ENCODE data around the gene LRIF1.
"Not testable (repeated sequence)": the region's sequence is repeated elsewhere in the genome, so short reads cannot be mapped to it uniquely, and the experiment has no call there.

Gene LRIF1, protein sequence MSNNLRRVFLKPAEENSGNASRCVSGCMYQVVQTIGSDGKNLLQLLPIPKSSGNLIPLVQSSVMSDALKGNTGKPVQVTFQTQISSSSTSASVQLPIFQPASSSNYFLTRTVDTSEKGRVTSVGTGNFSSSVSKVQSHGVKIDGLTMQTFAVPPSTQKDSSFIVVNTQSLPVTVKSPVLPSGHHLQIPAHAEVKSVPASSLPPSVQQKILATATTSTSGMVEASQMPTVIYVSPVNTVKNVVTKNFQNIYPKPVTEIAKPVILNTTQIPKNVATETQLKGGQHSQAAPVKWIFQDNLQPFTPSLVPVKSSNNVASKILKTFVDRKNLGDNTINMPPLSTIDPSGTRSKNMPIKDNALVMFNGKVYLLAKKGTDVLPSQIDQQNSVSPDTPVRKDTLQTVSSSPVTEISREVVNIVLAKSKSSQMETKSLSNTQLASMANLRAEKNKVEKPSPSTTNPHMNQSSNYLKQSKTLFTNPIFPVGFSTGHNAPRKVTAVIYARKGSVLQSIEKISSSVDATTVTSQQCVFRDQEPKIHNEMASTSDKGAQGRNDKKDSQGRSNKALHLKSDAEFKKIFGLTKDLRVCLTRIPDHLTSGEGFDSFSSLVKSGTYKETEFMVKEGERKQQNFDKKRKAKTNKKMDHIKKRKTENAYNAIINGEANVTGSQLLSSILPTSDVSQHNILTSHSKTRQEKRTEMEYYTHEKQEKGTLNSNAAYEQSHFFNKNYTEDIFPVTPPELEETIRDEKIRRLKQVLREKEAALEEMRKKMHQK

DNA sequence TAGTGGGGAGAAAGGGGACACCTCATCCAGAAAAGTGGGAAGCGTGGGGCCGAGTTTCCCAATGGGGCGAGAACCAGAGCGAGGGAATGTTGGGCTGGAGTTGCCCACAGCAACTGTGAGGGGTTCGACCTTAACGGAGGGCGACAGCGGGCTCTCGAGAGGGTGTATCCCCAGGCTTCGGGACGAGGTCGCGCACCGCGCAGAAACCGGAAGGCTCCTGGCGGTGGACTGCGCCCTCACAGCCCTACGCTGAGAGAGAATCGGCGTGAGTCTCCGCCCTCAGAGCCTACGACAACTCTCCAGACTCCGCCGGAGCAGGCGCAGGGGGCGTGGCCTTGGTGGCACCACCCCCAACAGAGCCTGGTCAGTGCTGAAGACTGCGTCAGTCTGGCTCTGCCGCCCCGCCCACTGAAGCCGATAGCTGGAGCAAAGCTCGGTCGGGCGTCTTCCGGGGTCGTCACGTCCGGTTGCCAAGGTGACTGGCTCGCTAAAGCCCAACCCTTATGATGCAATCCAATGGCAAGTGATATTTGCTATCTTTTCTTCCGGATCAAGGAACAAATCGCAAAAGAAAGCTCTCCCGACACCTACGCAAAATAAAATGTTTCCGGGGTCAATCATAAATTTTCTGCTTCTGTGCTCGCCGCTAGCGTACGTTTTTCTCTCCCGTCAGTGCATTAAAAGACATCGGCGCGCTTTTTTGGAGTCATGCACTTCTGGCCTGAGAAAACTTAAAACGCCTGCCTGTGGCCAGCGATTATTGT, at the start of gene LRIF1:
Gene LRIF1, minus strand, starts transcription at position 232 of the 764 bp plus-strand sequence. CDS start 234 bp downstream, outside the sequence.
- peak; percentile 98 to 99 for DNase-seq (ENCODE audit: low read depth in 2 of 2)

DNA sequence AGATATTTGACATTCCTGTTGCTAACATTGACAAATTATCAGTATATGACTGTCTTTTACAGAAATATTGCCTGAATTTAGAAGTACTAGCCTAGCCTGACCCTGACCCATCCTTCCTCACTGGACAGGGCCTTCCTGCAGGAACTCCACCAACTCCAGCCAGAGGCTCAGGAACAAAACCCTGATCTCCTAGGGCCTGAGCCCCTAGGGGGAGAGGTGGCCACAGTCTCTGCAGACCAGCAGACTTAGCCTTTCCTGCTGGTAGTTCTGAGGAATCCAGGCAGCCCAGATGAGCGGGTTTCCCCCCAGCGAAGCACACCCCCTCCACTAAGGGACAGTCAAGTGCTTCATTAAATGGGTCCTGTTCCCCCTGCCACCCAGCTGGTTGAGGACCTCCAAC, 44.3 kb upstream of the LRIF1 start:
- no peak for DNase-seq (ENCODE audit: low read depth in 2 of 2)

DNA sequence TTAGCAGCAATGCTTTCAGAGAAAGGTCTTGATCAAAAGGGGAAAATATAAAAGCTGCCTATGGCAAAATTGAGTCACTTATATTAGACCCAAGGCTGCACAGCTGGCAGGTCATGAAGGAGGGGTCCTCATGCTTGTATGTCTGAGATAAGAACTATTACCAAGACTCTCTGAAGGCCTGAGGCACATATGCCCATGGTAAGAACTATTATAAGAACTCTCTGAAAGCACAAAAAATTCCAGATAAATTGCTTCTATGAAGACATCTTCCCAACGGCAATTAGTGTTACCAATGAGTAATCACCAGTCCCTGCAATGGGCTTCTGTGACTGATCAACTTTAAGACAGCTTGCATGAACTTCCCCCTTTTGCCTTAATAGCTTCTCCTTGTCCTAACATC, 42.8 kb upstream of the LRIF1 start:
- no peak for DNase-seq (ENCODE audit: low read depth in 2 of 2)

DNA sequence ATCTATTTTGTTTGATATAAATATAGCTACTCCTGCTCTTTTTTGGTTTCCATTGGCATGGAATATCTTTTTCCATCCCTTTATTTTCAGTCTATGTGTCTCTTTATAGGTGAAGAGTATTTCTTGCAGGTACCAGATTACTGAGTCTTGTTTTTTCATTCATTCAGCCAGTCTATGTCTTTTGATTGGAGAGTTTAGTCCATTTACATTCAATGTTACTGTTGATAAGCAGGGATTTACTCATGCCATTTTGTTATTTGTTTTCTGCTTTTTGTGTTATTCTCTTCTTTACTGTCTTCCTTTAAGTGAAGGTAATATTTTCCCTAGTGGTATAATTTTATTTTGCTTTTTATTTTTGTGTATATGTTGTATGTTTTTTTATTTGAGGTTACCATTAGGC, 35.9 kb upstream of the LRIF1 start:
- not testable (repeated sequence) for DNase-seq (ENCODE audit: low read depth in 2 of 2)

DNA sequence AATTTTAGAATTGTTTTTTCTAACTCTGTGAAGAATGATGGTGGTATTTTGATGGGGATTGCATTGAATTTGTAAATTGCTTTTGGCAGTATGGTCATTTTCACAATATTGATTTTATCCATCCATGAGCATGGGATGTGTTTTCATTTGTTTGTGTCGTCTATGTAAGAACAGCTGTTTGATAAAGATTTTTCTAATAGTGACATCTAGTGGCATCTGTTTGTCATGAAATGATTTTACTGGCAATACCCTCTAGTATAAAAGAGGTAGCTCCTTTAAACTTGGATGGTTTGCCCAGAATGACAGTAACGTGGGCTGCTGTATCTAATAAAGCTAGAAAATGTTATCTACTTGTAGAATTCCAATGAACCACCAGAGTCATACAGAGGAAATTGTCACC, 28.6 kb upstream of the LRIF1 start:
- not testable (repeated sequence) for DNase-seq (ENCODE audit: low read depth in 2 of 2)

DNA sequence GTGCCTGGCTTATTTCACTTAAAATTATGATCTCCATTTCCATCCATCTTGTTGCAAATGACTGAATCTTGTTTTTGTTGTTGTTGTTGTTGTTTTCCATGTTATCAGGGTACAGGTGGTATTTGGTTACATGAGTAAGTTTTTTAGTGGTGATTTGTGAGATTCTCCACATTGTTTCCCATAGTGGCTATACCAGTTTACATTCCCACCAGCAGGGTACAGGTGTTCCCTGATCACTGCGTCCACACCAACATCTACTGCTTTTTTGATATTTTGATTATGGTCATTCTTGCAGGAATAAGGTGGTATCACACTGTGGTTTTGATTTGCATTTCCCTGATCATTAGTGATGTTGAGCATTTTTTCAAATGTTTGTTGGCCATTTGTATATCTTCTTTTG, 27.6 kb upstream of the LRIF1 start:
- DNase-seq (ENCODE audit: low read depth in 2 of 2): not testable (repeated sequence)

DNA sequence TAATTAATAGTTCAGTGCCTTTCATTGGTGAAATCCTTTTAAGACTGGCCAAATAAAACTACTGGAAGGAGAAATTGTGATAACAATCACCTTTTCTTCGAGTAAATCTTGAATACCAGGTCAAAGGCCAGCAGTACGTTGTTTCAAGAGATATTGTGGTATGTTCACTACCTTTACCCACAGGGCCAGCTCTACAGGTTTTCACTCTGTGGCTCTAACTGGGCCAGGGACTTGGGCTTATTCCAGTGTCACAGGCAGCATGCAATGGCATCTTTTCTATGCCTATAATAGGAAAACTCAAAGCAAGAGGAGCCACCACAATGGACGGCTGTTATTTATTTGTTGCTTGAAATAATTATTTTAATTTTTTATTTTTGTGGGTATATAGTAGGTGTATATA, 26.8 kb upstream of the LRIF1 start:
- no peak for DNase-seq (ENCODE audit: low read depth in 2 of 2)

DNA sequence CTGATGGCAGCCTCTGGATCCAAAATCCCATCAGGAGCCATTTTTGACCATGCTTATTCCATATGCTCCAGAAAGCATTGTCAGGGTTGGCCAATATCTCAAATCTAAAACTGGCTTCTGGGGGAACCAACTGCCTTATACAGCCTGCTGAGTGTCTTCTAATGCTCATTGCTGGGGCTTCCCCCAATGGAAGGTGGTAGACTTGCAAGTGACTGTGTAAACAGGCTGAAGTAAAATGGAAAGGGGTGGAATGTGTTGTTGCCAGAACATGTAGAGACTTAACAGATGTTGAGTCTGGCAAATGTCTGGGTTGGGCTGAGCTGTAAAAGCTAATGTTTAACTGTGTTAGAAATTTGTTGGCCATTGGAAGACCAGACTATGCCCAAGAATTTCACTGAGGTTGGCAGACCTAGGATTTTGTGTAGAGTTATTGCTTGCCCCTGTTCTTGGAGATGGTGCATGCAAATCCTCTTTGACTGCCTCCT, 22.7 kb upstream of the LRIF1 start:
- DNase-seq (ENCODE audit: low read depth in 2 of 2): no peak

DNA sequence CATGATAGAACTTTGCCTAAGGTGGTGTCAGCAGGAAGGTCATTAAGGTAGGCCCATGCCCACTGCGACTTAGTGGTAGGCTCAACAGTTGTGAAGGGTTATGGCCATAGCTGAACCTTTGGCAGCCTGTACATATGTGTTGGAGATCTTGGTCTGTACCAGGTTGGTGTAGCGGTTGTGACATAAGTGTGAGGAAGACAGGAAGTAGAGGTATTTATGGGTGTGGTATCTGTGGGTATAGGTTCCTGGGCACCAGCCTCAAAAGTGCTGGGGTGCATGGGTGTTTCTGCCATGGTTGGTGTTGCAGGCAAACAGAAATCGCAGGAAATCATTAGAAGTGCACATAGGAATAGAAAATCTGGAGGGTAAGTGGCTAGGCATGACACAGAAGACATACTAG, 18.6 kb upstream of the LRIF1 start:
- no peak for DNase-seq (ENCODE audit: low read depth in 2 of 2)

DNA sequence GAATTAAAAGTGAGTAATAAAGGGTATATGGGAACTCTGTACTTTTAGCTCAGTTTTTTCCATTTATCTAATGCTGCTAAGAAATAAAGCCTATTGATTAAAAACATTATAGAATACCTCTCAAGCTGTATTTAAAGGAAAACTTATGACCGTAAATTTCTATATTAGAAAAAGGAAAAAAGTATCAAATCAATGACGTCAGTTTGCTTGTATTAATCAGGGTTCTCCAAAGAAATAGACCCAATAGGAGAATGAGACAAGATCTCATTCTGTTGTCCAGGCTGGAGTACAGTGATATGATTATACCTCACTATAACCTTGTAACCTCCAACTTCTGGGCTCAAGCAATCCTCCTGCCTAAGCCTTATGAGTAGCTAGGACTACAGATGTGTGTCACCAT, 15.4 kb upstream of the LRIF1 start:
- DNase-seq (ENCODE audit: low read depth in 2 of 2): no peak

DNA sequence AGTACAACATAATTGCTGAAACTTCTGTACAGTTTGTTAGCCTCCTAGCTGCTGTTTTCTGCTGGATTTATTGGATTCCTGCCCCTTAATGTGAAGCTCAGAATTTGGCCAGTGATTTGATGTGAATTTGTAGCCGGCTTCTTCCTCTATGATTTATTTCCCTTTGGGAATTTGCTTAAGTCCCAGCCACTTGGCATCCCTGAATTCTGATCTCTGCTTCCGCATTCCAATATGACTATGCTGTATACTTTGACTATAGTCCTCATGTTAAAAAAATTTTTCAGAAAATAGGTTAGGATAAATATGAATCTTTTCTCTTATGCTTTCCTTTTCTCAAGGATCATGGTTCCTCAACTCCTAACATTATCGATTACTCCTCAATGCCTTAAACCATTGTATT, 12.4 kb upstream of the LRIF1 start:
- DNase-seq (ENCODE audit: low read depth in 2 of 2): no peak

DNA sequence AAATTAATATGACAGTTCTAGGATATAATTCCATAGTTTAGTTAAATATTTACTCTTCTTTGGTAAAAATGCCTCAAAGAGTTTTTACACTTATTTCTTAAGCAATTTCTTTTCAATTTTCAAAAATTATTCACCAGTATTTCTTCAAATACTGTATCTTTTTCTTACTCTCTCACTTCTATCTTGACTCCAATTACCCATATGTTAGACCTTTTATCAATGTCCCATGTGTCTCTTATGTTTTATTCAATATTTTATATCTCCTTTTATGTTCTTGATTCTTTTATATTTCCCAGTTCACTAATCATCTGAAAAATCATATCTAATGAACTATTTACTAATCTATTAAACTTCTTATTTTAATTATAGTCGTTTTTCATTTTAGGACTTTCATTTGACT, 11.5 kb upstream of the LRIF1 start:
- DNase-seq (ENCODE audit: low read depth in 2 of 2): no peak

DNA sequence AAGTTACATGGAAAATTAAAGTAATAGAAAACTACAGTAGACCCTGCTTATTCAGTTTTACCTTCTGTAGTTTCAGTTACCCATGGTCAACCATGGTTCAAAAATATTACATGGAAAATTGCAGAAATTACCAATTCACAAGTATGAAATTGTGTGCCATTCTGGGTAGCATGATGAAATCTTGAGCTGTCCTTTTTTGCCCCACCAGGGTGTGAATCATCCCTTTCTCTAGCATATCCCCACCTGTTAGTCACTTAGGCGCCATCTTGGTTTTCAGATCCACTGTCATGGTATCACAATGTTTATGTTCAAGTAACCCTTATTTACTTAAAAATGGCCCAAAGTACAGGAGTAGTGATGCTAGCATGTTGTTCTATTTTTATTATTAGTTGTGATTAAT, 3.5 kb upstream of the LRIF1 start:
- no peak for DNase-seq (ENCODE audit: low read depth in 2 of 2)

DNA sequence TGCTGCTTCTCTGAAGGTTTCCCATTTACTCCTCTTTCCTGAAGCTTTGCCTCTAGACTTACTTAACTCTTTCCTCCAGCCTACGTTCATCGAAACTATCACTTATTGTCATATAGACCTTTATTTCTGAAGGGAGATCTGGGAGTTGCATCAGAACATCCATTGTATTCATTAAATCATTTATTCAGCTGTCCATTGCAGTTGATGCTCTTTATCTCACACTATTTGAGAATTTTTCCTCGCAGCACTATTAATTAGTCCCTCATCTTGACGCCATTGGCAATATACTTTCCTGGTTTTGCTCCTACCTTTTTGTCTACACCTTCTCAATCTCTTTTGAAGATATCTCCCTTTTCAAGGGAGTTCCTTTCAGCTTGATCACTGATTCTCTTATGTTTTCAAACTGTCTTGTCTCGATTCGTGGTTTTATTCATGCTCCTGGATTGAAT, 757 bp upstream of the LRIF1 start:
- DNase-seq (ENCODE audit: low read depth in 2 of 2): no peak

DNA sequence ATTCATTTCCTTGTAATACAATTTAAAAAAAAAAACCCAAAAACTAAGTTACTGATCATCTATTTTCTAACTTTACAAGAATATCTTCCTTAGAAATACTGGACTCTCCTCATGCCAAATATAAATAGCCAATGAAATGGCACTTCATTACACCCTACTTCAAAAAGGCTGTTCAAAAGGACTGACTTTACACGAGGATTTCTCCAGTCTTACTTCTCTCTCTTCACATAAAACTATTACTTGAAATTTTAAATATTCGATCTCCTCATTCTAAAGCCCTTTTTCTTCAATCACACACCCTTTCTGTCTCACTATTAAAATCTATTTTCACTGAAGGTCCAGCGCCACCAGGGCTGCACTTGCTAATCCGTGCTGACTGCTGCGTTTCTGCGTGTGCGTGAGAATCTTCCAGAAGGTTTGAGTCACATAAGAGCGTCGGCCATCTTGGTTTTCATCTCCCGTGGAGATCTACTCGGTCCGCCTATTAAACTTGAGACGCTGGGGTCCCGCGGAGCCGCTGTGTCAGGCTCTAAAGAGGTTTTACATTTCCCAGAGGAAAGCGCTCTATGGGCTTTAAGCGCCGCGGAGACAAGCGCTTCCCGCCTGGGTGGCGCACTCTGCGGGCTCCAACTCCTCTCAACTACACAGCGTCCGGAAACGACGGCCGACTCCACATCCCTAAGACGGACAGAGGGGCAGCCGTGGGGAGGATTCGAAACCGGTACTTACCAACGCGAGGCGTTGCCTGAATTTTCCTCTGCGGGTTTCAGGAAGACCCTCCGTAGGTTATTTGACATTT, 631 bp downstream of the LRIF1 start:
- DNase-seq (ENCODE audit: low read depth in 2 of 2): peak; percentile 13 to 21

DNA sequence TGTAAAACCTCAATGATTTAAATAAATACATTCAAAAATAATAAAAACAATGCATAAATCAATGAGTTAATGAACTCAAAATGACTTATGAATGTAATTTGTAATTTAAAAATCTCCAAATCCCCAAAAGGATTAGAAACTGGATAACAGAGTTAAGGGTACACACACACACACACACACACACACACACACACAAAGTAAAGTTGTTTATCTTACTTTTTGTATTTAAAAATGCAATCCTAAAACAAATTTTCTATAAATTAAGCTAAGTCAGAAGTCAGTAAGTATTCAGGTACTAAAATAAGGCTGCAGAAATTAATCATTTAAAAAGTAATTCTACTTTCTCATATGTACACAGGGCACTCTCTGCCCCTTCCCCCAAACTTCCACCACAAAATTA, 1.8 kb downstream of the LRIF1 start:
- no peak for DNase-seq (ENCODE audit: low read depth in 2 of 2)

DNA sequence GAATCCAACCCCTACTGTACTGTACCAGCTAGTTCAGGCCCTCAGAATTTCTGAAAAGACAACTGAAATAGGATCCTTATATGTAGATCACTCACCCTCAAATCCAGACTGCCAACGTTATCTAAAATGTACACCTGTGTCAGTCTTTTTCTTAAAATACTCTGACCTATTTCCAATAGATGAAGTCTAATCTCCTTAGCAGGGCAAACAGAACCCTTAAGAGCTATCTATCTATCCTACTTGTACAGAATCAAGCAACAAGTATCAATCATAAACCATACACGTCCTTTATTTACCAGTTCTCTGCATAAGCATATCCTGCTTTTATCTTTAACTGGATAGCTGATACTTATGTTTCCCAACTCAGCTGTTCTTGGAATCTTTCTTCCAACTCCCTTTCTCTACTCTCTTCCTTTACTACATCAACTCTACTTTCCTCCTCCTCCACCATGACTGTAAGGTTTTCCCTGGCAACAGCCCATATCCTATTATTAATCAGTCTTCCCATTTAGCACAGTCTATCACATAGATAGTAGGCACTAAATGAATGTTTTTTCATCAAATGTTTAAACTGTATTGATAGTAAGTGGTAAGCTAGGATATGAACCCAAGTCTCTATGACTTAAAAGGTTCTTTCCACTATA, 2.8 kb downstream of the LRIF1 start:
- no peak for DNase-seq (ENCODE audit: low read depth in 2 of 2)

DNA sequence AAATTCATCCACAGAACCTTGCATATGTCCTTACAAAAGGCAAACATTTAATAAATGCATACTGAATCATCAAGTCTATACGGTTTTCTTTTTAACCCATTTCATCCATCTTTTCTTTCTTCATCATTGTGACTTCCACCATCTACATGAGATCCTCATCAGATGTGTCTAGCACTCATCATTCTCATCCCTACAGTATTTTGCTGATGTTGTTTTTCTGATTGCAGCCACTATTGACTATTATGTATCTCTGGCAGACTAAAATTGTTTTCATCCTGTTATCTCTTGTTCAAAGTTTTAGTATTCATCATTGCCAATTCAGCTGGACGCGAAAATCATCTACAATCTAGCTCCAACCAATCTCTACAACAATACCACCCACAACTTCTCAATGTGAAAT, 5.9 kb downstream of the LRIF1 start:
- DNase-seq (ENCODE audit: low read depth in 2 of 2): no peak

DNA sequence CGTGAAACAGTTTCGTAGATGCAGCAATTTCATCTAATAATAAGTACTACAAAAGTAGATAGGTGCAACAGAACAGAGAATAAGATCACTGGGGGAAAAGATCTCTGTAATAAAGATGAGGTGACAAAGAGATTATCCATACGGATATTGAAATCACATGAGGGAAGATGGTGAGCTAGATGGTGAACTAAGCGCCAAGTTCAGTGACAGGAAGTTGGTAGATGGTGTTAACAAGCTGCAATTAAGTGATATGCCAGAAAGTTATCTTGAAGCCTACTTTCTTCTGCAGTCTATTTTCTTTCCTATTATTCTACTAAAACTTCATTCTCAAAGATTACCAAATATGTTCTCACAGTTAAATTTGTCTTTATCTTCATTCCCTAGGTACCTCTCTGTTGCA, 7.1 kb downstream of the LRIF1 start:
- no peak for DNase-seq (ENCODE audit: low read depth in 2 of 2)

DNA sequence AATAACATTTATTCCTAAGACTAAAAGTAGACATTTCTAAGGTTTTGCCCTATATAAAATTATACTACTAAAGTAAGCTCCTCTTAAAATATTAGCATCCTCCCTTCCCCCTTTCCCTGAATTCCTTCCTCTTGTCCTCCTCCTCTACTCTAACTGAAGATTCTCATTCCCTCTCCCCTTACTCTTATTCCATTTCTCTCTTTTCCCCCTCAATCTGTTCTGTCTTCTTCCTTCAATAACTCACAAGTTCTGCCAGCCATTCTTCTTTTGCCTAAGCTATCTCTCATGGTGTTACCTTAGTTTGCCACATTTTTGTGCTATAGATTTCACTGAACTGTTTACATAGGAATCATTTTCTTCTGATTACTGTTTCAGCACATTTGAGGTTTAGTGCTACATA, 10.7 kb downstream of the LRIF1 start:
- no peak for DNase-seq (ENCODE audit: low read depth in 2 of 2)

DNA sequence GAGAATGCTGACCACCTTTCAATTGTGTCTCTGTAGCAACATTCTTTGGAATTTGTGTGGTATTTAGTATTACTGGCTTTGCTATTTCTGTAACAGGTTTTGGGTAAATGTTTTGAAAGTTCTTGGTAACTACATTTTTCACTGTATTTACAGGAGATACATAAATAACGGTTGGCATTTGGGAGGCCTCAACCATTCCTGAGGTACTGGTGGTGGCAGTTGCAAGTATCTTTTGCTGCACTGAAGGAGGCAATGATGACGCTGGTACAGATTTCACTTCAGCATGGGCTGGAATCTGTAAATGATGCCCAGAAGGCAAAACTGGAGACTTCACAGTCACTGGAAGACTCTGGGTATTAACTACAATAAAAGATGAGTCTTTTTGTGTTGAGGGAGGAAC, 11.7 kb downstream of the LRIF1 start:
- DNase-seq (ENCODE audit: low read depth in 2 of 2): no peak
